Measurements from ENCODE around the gene TLNRD1. TPM values are rescaled to one million over a fixed set of nuclear protein-coding genes. Genes with fewer than 3 reads are reported as not detected.

The TLNRD1 gene
- total RNA-seq, 2 experiments from 2014 or later, result 11.2 to 16.9 TPM

DNA sequence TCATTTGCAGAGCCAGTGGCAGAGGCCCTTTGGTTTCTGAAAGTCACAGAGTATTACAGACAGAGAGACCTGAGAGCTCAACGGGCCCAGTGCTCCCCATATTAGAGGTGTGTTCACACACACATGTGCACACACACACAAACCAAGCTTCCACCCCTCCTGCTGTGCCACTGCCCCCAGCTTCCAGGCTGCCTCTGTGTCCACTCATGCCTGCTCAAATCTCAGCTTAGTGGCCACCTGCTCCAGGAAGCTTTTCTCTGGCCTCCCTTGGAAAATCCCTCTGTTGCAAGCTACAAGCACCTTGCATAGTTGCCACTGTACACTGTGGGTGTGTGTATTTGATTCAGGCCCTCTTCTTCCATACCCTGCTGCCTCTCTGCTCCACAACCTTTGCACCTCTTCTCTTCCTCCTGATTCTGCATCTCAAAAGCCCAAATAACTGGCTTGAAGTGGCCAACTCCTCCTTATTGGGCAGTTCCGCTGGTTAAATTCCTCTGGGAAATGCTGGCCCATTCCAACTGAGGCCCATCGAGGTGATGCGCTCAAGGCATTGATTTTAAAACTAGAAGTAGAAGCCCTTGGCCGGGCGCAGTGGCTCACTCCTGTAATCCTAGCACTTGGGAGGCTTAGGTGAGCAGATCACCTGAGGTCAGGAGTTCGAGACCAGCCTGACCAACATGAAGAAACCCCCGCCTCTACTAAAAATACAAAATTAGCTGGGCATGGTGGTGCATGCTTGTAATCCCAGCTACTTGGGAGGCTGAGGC is 34.1 kb upstream of the TLNRD1 start:
- ChIA-PET POLR2A (no interaction called here), CTCF (interaction anchor here (1.3 to 4.0 kb wide), 2 partner anchors 186 to 511 kb away, joined by 5 to 20 read pairs; partner anchors contain the start of gene CEMIP)
- Mint-ChIP-seq H3K4me1 (peaks cover 15% of the 10 kb centered on the region), H3K4me3 (no peak overlapping the region), H3K9me3 (ENCODE audit: low read depth) (peaks cover 2% of the 10 kb centered on the region), H3K27me3 (no peaks in the 10 kb centered on the region), H3K27ac (no peak overlapping the region), H3K36me3 (ENCODE audit: low read depth) (peaks cover 31% of the 10 kb centered on the region)
- intact Hi-C loops (cut with DNase I, micrococcal nuclease), result no loop called here
- DNase-seq (no peak), ATAC-seq (no peak)

GRCh38 chr15:80967451-80967850 is 33.3 kb upstream of the TLNRD1 start:
- H3K4me1 Mint-ChIP-seq, result peaks cover 10% of the 10 kb centered on the region
- CTCF ChIA-PET, result interaction anchor here (0.7 to 4.0 kb wide), 4 partner anchors 21 to 511 kb away, joined by 3 to 20 read pairs (median 5); partner anchors contain the start of gene CEMIP
- no peaks in the 10 kb centered on the region for H3K27me3 Mint-ChIP-seq
- H3K36me3 Mint-ChIP-seq (ENCODE audit: low read depth), result peaks cover 31% of the 10 kb centered on the region
- intact Hi-C loops (cut with DNase I, micrococcal nuclease), result no loop called here
- POLR2A ChIA-PET, result no interaction called here
- no peak for DNase-seq
- H3K9me3 Mint-ChIP-seq (ENCODE audit: low read depth), result peaks cover 2% of the 10 kb centered on the region
- no peak overlapping the region for H3K4me3 Mint-ChIP-seq
- no peak overlapping the region for H3K27ac Mint-ChIP-seq
- no peak for ATAC-seq

DNA sequence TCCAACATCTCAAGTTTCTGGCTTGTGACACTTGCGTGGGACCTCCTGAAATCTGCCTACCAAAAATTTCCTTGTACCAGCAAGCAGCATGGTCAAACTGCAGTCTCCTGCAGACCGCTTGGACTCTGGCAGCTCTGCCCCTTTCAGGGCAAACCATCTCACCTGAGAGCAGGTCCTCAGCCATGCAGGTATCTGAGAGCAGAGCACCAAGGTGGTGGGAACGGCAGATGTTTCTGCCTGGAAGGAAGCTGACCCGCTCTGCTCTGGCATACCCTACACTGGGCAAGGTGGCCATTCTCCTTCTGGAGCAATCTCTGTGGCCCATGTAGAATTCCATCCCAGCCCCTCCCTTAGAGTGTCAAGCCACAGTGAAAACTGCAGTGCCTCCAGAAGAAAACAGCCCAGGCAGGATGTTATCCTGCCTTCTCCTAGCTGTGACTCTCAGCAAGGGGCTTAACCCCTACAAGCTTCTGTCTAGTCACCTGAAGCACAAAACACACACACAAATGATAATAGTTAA is 32.7 kb upstream of the TLNRD1 start:
- H3K27me3 Mint-ChIP-seq, result no peaks in the 10 kb centered on the region
- H3K9me3 Mint-ChIP-seq (ENCODE audit: low read depth), result peaks cover 2% of the 10 kb centered on the region
- peaks cover 31% of the 10 kb centered on the region for H3K36me3 Mint-ChIP-seq (ENCODE audit: low read depth)
- intact Hi-C loops (cut with DNase I, micrococcal nuclease), result no loop called here
- ATAC-seq (no peak), DNase-seq (no peak)
- POLR2A ChIA-PET, result no interaction called here
- no peak overlapping the region for H3K4me3 Mint-ChIP-seq
- CTCF ChIA-PET, result interaction anchor here (0.7 to 4.0 kb wide), 9 partner anchors 10 to 512 kb away, joined by 3 to 20 read pairs (median 5); partner anchors contain the start of gene CEMIP
- H3K4me1 Mint-ChIP-seq, result peaks cover 4% of the 10 kb centered on the region
- H3K27ac Mint-ChIP-seq, result no peak overlapping the region

GRCh38 chr15:80969316-80969715 is 31.4 kb upstream of the TLNRD1 start:
- Mint-ChIP-seq H3K9me3 (ENCODE audit: low read depth) (peaks cover 1% of the 10 kb centered on the region), H3K27me3 (no peaks in the 10 kb centered on the region), H3K27ac (no peak overlapping the region), H3K36me3 (ENCODE audit: low read depth) (peaks cover 23% of the 10 kb centered on the region), H3K4me1 (no peaks in the 10 kb centered on the region), H3K4me3 (no peak overlapping the region)
- no peak for ATAC-seq
- CTCF ChIA-PET, result interaction anchor here (0.5 to 4.0 kb wide), 30 partner anchors 8 to 553 kb away, joined by 3 to 23 read pairs (median 4); partner anchors contain the start of gene CEMIP
- POLR2A ChIA-PET, result no interaction called here
- intact Hi-C loops (cut with DNase I, micrococcal nuclease), result no loop called here
- DNase-seq, result no peak

DNA sequence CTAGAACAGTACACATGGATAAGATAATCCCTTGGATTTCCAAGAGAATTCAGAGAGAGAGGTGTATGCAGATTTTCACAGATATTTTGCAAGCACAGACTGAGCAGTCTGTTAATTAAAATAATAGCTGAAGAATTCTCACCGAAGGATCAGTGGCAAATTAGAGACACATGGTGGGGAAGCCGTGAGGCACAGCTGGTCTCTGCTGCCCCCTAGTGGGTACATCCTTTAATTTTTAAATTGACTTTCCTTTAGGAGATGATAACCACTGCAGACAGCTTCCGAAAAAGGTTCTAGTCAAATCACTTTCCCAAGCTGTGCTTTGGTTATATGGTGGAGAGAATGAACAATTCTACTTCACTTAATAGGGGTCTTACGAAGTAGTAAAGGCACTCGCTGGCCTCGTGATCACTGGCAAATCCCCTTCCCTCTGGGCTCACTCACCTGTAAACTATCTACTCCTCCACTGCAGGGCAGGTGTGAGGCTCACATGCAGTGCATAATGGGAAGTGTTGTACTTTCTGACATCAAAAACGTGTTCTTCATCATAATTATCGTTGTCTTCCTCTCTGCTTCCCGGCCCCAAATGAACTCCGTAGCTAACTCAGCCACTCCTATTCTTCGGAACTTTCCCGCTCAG is 30.6 kb upstream of the TLNRD1 start:
- Mint-ChIP-seq H3K27ac (no peak overlapping the region), H3K27me3 (no peaks in the 10 kb centered on the region), H3K4me1 (peaks cover 4% of the 10 kb centered on the region), H3K36me3 (ENCODE audit: low read depth) (peaks cover 15% of the 10 kb centered on the region), H3K9me3 (ENCODE audit: low read depth) (no peaks in the 10 kb centered on the region), H3K4me3 (no peak overlapping the region)
- ChIA-PET POLR2A (no interaction called here), CTCF (interaction anchor here (0.6 to 4.0 kb wide), 32 partner anchors 8 to 552 kb away, joined by 3 to 23 read pairs (median 4); partner anchors contain the start of gene CEMIP)
- intact Hi-C loops (cut with DNase I, micrococcal nuclease), result loop anchor here (1.0 to 5.0 kb wide), 6 partner anchors 191 to 515 kb away; partner anchors contain the start of gene CEMIP (in 2 of the 2)
- peak; percentile 74 for ATAC-seq
- peak; percentile 76 for DNase-seq

DNA sequence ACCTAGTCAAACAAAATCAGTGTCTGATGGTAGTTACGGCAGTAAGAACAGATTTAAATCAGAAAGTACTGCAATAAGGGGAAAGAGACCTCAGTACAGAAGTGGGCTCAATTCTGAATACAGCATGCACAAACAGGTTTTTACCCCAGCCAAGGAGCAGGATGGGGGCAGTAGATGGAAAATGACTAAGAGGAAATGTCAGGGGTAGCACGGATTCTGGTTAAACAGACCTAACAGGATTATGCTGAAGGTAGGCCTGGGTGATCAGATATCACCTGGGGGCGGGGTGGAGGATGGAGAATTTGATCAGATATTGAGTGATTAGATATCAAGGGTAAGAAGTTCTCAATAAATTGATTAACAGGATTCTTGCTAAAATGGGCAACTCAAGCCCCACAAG is 30.1 kb upstream of the TLNRD1 start:
- no peak overlapping the region for H3K27ac Mint-ChIP-seq
- no peak overlapping the region for H3K4me3 Mint-ChIP-seq
- no peaks in the 10 kb centered on the region for H3K9me3 Mint-ChIP-seq (ENCODE audit: low read depth)
- no peaks in the 10 kb centered on the region for H3K27me3 Mint-ChIP-seq
- POLR2A ChIA-PET, result no interaction called here
- peaks cover 9% of the 10 kb centered on the region for H3K4me1 Mint-ChIP-seq
- ATAC-seq (no peak), DNase-seq (no peak)
- intact Hi-C loops (cut with DNase I, micrococcal nuclease), result loop anchor here (1.0 to 5.0 kb wide), 6 partner anchors 191 to 515 kb away; partner anchors contain the start of gene CEMIP (in 2 of the 2)
- peaks cover 13% of the 10 kb centered on the region for H3K36me3 Mint-ChIP-seq (ENCODE audit: low read depth)
- CTCF ChIA-PET, result interaction anchor here (0.8 to 4.0 kb wide), 22 partner anchors 8 to 552 kb away, joined by 3 to 23 read pairs (median 6); partner anchors contain the start of gene CEMIP

- H3K4me1 Mint-ChIP-seq, result peaks cover 11% of the 10 kb centered on the region
- H3K27me3 Mint-ChIP-seq, result no peaks in the 10 kb centered on the region
- DNase-seq (no peak), ATAC-seq (no peak)
- POLR2A ChIA-PET, result no interaction called here
- no peak overlapping the region for H3K27ac Mint-ChIP-seq
- H3K9me3 Mint-ChIP-seq (ENCODE audit: low read depth), result no peaks in the 10 kb centered on the region
- intact Hi-C loops (cut with DNase I, micrococcal nuclease), result loop anchor here in 1 of 2 experiments (2.0 to 5.0 kb wide), 2 partner anchors 194 to 404 kb away; partner anchors contain the start of gene CEMIP
- no peak overlapping the region for H3K4me3 Mint-ChIP-seq
- peaks cover 13% of the 10 kb centered on the region for H3K36me3 Mint-ChIP-seq (ENCODE audit: low read depth)
- CTCF ChIA-PET, result interaction anchor here (0.8 to 3.1 kb wide), 8 partner anchors 9 to 521 kb away, joined by 3 to 23 read pairs (median 10); no protein-coding TSS in a partner anchor
Measured at GRCh38 chr15:80971143-80971542, 29.6 kb upstream of the TLNRD1 start.

GRCh38 chr15:80972276-80972675 is 28.4 kb upstream of the TLNRD1 start:
- Mint-ChIP-seq H3K27ac (no peak overlapping the region), H3K9me3 (ENCODE audit: low read depth) (no peaks in the 10 kb centered on the region), H3K27me3 (no peaks in the 10 kb centered on the region), H3K4me1 (peaks cover 17% of the 10 kb centered on the region), H3K4me3 (no peak overlapping the region), H3K36me3 (ENCODE audit: low read depth) (peaks cover 12% of the 10 kb centered on the region)
- ChIA-PET POLR2A (no interaction called here), CTCF (interaction anchor here (0.7 to 3.1 kb wide), 3 partner anchors 15 to 518 kb away, joined by 3 to 15 read pairs (median 4); no protein-coding TSS in a partner anchor)
- ATAC-seq, result no peak
- intact Hi-C loops (cut with DNase I, micrococcal nuclease), result loop anchor here in 1 of 2 experiments (5.0 kb wide), 1 partner anchor 195 kb away; the partner anchor contains the start of gene CEMIP
- no peak for DNase-seq

DNA sequence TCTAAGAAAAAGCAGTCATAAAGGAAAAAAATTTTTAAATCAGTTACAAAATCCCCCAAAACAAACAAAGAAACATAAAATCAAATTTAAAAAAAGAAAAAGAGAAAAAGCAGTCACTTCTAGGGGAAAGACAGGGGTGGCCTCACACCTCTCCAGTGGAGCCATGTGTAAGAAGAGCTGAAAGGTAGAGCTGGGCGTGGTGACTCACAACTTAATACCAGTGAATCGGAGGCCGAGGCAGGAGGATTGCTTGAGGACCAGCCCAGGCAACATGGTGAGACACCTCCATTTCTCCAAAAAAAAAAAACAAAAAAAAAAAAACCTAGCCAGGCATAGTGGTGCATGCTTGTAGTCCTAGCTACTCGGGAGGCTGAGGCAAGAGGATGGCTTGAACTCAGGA is 25.8 kb upstream of the TLNRD1 start:
- H3K4me3 Mint-ChIP-seq, result no peak overlapping the region

GRCh38 chr15:80976851-80977250 is 23.9 kb upstream of the TLNRD1 start:
- intact Hi-C loops (cut with DNase I, micrococcal nuclease), result loop anchor here (1.0 to 2.0 kb wide), 3 partner anchors 129 to 290 kb away; no protein-coding TSS in a partner anchor
- no peaks in the 10 kb centered on the region for H3K9me3 Mint-ChIP-seq (ENCODE audit: low read depth)
- POLR2A ChIA-PET, result no interaction called here
- H3K4me3 Mint-ChIP-seq, result no peak overlapping the region
- no peak for DNase-seq
- no peak overlapping the region for H3K27ac Mint-ChIP-seq
- no peaks in the 10 kb centered on the region for H3K27me3 Mint-ChIP-seq
- peaks cover 36% of the 10 kb centered on the region for H3K4me1 Mint-ChIP-seq
- ATAC-seq, result no peak
- peaks cover 28% of the 10 kb centered on the region for H3K36me3 Mint-ChIP-seq (ENCODE audit: low read depth)
- CTCF ChIA-PET, result interaction anchor here (0.6 to 4.5 kb wide), 8 partner anchors 15 to 330 kb away, joined by 3 to 58 read pairs (median 3); no protein-coding TSS in a partner anchor

More for the DNA sequence above, 25.8 kb upstream of the TLNRD1 start:
- CTCF ChIA-PET, result interaction anchor here (0.6 to 4.5 kb wide), 9 partner anchors 11 to 291 kb away, joined by 3 to 58 read pairs (median 4); no protein-coding TSS in a partner anchor
- no peaks in the 10 kb centered on the region for H3K27me3 Mint-ChIP-seq
- H3K9me3 Mint-ChIP-seq (ENCODE audit: low read depth), result no peaks in the 10 kb centered on the region
- ATAC-seq (peak; percentile 25), DNase-seq (peak; percentile 21)
- intact Hi-C loops (cut with DNase I, micrococcal nuclease), result loop anchor here in 1 of 2 experiments (5.0 kb wide), 1 partner anchor 198 kb away; the partner anchor contains the start of gene CEMIP
- H3K27ac Mint-ChIP-seq, result no peak overlapping the region
- H3K4me1 Mint-ChIP-seq, result peaks cover 36% of the 10 kb centered on the region
- POLR2A ChIA-PET, result no interaction called here
- peaks cover 26% of the 10 kb centered on the region for H3K36me3 Mint-ChIP-seq (ENCODE audit: low read depth)

- no peaks in the 10 kb centered on the region for H3K27me3 Mint-ChIP-seq
- H3K4me1 Mint-ChIP-seq, result peaks cover 44% of the 10 kb centered on the region
- intact Hi-C loops (cut with DNase I, micrococcal nuclease), result loop anchor here (1.0 to 2.0 kb wide), 3 partner anchors 129 to 289 kb away; no protein-coding TSS in a partner anchor
- POLR2A ChIA-PET, result no interaction called here
- peak; percentile 79 for ATAC-seq
- H3K9me3 Mint-ChIP-seq (ENCODE audit: low read depth), result no peaks in the 10 kb centered on the region
- CTCF ChIA-PET, result interaction anchor here (0.6 to 4.5 kb wide), 11 partner anchors 9 to 329 kb away, joined by 3 to 58 read pairs (median 4); no protein-coding TSS in a partner anchor
- peaks cover 35% of the 10 kb centered on the region for H3K36me3 Mint-ChIP-seq (ENCODE audit: low read depth)
- DNase-seq, result peak; percentile 70
- H3K27ac Mint-ChIP-seq, result peak overlapping the region; percentile 61
- H3K4me3 Mint-ChIP-seq, result no peak overlapping the region
Measured at GRCh38 chr15:80977627-80978036, 23.1 kb upstream of the TLNRD1 start.
